Stimulated activated CD8-positive, alpha-beta memory T cell treated with anti-CD3 and anti-CD28 coated beads, Interleukin-15, amount 100 ng/mL, for 24 hours (primary cell): ENCODE measurements around the gene ADORA1.

Source experiments
- DNase-seq: peaks from one replicate; pipeline ENCODE4 v3.0.0-alpha.2; 2020; ENCODE audit warnings: low read depth

The ADORA1 gene

DNA sequence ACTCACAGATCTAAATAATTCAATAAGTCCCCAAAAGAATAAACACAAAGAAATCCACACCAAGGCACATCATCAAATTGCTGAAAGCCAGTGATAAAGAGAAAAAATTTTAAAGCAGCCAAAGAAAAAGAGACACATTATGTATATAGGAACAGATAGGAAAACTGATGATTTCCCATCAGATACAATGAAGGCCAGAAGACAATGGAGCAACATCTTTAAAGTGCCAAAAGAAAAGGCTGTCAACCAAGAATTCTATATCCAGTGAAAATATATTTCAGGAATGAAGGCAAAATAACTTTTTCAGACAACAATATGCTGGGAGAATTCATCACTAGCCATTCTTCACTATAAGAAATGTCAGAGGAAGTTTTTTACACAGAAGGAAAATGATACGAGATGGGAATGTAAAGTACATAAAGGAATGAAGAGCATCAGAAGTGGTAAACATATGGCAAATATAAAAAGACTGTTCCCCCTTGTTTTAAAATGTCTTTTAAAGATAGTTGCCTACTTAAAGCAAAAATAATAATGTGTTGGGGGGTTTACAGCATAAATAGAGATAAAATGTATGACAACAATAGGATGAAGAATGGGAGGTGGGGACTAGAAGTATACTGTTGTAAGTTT, 32.4 kb upstream of the ADORA1 start:
- DNase-seq = no peak

DNA sequence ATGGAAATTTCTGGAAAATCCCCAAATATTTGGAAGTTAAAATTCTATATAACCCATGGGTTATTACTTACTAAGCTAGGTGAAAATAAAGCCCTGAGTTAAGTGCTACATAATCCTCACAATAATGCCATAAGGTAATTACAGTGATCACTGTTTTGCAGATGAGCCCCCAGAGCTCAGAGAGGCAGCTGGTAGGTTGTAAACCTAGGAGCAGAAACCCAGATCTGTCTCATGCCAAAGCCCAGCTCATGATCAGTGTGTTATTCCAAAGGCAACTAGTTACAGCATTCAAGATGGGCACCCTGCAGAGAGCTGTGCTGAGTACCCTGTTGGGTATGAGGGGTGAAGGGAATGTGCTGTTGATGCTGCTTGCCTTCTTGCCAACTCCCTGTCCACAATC, 31.0 kb upstream of the ADORA1 start:
- DNase-seq = no peak

DNA sequence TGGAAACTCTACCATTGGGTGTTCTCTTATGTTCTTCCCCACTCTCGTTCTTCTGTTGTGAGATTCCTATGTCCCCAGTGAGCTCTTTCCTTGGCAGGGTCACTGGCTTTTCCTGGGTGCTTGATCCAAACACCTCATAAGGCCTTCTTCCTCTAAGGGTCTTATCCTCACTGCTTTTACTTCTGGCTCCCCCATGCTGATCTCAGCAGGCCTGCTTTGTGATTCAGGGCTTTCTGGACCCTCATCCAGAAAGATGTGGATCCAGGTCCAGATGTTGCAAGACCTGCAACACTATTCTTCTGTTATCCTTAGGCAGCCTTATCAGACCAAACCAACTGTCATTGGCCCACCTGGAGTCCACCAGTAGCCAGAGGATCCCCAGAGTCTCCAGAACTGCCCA, 30.5 kb upstream of the ADORA1 start:
- DNase-seq = no peak

DNA sequence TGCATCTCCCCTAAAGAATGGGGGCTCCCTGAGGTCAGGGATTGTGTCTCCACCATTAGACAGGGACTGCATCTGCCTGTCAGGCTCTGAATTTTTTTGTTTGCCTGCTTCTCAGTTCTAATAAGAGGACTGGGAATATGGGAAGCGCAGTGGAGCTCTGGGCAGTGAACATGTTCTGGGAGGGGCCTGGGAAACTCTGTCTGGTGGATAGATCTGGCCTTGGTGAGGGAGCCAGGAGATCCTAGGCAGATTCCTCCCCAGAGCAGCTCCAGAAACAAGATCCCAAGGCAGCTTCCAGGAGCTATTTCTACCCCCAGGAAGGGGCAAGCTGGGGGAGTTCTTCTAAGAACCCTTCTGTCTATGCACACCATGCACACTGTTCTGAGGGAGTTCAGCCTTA, 29.1 kb upstream of the ADORA1 start:
- no peak for DNase-seq

DNA sequence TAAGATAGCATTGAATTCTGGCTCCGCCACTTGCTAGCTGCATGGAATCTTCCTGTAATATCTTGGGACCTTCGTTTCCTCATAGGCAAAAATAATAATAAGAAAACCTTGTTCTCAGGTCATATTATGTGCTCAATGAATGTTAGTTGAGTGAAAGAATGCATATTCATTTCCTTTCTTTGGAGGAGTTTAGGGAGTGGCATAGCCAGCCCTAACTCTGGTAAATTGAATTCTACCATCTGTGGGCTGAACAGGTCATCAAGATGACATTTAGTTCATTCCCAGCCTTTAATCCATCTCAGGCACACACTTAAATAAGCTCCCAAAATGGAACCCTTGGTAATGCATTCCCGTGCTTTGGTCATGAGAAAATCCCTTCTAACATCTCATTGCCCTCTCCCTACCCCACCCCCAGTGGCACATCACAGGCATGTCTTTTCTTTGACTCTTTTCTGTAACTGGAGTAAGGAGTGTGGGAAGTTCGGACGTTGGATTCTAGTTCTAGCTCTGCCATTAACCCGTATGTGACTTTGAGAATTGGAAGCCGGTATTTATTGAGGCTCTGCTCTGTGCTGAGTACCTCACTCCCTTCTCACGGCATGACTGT, 28.5 kb upstream of the ADORA1 start:
- DNase-seq = no peak

DNA sequence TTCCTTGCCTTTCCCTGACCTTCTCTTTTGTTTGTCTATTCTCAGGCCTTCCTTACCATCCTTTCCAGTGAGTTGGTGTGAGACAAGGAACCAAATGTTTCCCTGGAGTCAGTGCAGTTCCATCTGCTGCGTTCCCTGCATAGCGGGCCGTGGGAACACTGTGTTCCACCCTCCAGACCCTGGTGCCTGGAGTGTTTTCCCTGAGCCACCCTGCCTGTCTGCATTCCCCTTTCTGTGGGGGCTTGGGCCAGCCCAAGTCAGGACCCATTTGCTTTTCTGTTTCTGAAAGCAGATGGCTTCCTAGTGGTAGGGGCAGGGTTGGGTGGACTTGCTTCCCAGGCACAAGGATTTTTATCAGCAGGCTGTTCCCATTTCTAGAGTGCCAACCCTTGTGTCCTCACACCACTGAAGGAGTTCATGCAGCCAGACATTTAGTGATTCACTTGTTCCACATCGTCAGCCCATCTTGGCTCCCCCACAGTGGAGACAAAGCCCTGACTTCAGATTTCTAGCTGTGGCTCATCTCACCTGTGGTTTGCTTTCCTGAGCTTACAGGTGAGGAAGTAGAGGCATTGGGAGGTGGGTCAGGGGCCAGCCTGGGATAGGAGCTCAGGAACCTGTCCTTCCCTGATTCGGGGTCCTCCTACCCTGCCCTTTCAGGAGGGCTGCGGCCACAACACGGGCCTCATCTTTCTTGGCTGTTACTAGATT, 27.6 kb upstream of the ADORA1 start:
- no peak for DNase-seq

DNA sequence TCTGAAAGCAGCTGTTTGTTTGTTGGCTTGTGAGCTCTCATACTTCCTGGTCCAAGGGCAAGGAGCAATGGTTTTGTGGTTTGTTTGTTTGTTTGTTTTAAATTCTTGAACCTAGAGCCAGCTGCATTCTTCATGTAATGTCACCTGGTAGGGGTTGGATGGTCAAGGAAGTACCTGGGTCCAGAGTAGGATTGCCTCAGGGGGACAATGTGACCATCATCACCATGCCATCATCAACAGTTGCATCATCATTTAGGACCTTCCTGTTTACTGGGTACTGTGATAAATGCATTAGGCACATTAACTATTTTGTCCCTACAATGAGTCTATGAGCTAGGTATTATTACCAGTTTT, 27.0 kb upstream of the ADORA1 start:
- DNase-seq = no peak

DNA sequence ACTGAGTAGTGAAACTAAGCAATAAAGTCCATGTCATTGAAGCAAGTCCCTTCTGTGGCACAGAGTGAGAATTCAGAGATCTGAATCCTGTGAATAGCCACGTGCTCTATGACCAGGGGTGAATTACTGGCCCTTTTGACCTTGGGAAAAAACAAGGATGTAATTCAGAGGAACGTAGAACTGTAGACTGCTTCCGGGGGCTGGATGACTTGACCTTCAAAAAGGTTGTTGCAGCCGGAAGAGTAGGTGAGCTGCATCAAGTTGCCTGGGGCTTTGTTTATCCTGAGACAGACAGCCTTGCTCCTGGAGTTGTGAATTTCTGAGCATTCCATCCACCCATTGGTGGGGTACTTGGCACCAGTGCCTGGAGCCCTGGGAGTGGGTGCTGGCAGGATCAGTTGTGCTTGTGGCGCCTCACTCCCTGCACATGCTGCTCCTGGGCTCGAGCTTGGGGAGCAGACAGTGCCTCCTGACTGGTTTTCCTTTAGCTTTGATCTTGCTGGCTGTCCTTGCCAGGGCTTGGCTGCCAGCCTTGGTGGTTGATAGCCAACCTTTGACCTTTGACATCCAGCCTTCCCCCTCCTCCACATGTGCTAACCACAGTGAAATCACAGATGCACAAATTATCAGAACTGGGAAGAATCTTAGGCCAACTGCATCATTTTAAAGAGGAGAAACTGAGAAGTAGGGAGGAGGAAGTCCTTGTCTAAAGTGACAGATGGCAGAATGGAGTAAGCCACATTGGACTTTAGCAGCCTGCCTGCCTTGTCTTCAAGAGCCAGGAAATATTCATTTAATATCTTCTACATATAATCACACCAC, 25.5 kb upstream of the ADORA1 start:
- DNase-seq = no peak

DNA sequence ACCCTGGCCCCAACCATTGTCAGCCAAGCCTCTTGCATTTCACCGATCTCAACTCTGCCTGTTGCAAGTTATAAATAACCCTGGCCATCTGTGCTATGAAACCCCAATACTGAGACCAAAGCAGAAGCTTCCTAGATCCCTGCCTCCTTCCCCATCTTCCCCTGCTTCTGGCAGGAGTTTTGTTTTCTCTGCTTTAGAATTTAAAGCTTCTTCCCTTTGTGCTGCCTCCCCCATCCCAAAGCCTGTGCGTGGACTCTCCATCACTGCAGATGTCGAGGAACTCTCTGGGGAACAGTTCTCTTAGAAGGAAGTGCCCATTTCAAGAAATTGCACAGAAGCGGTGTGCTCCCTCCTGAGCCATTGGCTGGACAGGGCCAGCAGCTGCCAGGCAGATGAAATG, 24.3 kb upstream of the ADORA1 start:
- no peak for DNase-seq

DNA sequence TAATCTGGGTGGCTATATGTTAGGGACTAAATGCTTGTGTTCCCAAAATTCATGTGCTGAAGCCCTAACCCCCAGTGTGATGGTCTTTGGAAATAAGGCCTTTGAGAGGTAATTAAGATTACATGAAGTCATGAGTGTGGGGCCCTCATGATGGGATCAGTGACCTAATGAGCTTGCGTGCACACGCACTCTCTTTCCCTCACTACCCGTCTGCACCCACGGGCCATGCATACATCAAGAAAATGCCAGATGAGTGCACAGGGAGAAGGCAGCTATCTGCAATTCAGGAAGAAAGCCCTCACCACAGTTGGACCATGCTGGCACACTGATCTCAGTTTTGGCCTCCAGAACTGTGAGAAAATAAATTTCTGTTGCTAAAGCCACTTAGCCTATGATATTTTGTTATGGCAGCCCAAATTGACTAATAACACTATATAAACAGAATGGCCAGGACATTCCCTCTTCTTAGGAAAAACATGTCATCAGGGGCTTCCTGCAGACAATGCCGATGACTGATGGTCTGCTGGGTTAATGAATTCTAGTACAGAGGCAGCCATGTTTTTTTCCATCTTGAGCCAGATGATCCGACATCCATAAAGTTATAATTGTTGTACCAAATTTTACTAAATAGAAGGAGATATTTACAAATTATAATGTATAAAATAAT, 23.6 kb upstream of the ADORA1 start:
- no peak for DNase-seq

DNA sequence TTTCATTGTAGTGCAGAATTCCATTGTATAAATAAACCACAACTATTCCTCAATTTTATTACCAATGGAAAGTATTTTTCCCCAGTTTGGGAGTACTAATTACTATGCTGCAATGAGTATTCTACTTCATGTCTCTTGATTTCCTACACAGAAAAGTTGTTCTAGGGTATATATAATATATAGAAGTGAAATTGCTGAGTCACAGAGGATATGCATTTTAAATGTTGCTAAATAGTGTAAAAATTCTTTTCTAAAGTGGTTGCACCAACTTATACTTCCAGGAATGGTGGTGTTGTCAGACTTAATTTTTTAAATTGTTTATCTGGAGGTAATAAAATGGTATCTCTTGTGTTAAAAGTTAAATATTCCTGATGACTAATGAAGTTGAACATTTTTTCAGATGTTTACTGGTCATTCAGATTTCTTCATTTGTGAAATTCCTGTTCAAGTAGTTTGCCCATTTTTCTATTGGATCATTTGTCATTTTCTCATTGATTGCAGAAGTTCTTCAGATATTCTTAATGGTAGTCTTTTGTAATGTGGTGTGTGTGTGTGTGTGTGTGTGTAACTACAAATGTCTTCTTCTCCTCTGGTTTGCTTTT, 22.6 kb upstream of the ADORA1 start:
- DNase-seq = no peak

DNA sequence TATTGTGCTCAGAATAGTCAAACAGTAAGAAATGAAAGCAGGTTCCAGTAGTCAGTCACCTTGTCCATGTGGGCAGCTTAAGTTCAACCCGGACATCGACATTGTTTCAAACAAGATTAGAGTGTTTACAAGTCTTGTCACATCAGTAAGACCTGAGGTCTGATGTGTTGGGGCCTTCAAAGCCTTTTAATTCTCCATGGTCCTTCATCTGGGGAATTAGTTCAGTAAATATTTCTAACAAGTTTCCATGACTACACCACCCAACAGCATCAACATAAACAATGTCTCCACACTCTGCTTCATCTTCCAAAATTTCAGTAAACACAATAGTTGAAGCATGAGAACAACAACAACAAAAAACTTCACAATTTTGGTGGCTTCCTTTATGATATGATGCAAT, 15.1 kb upstream of the ADORA1 start:
- DNase-seq = no peak

DNA sequence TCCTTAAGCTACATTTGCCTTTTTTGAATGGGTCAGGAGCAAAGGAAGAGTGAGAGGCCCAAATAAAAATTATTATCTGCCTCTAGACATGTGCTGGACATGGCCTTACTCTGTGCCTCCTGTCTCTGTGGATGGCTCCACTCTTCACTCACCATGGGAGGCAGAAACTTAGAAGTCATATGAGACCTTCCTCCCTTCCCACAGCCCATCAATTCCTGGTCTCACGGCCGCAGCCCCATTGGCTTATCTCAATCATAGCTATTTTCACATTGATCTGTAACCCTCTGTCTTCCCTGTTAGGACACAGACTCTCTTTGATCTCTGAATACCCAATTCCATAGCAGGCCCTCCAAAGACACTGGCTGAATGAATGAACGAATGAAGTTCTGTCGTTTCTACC, 14.2 kb upstream of the ADORA1 start:
- no peak for DNase-seq

DNA sequence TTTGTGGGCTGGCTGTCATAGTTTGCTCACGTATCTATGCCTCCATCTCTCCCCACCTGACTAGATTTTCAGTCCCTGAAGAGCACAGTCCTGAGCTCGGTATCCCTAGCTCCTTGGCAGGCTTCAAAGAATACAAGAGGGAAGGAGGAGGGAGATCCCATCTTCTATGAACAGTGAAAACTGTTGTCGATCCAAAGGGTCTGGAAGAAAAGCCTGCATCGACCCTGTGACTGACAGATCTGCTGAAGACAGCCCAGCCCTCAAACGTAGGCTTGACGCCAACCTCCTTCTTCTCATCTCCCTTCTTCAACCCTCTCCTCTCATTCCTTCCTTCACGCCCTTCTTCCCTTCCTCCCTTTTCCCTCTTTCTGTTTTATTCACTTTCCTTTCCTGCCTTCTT, 13.3 kb upstream of the ADORA1 start:
- no peak for DNase-seq

DNA sequence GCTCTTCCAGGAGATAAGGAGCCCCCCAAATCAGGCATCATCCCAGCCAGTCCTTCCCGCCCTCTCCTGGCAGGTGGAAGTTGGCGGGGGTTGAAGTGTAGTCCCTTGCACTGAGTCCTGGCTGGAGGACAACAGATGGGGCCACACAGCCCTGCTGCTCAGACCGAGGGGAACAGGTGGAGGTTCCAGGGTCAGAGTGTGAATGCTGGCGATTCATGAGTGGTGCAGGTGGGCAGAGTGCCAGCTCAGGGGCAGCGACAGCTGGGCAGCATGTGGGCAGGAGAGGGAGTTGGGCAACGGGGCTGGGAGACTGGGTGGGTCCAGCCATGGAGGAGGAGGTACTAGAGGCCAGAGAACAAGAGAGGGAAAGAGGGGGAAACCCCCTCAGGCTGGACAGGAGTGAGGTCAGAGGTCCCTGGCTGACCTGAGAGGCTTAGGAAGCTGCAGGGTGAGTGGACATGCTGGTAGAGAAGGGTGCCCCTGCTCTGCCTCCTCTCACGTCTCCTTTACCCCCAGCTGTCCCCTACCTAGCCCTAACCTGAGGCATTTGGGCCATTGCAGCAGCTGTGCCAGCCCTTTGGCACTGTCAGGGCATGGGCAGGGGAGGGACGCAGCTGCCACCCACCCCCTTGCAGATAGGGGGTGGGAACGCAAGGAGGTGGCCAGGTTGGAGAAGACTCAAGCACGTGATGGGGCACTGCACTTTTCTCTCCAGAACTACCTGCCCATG, 11.3 kb upstream of the ADORA1 start:
- DNase-seq = no peak

DNA sequence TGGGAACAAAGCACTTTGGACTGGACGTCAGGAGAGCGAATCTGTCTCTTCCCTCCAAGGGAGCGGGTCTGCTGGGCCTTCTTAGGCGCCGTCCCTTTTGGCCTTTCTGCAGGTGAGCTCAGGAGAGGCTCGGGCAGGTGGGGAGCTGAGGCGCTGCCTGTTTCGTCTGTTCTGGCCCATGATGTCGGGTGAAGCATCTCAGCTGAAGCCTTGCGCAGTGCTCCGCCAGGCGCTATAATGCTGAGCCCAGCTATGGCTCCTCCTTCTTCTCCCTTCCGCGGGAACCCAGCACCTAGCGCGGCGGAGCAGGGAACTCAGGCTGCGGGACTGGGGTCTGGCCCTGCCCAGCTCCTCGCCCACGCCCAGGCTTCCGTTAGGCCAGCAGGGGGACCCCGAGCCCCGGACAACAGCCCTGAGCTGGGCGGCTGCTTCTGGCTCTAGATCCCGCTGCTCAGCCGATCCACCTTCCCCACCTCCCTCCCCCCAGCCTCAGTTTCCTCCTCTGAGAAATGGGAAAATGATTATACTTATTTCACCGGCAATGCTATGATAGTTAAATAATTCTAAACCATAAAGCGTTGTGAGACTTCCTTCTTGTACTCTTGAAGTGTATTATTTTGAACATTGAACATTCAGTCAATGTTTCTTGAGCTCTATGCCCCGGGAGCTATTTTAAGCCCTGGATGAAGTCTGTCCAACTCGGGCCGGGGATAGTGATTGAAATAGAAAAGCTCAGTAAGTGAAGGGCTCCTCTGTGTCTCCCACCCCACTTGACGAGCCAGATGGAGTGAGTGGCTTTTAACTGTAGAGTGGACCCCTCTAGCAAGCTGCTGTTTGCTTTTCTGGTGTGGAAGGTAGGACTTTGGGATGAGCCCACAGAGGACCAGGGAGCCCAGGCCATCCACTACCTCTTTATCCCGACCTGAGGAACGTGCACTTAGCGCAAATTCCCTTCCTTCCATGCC, 9.6 kb upstream of the ADORA1 start:
- DNase-seq = no peak

DNA sequence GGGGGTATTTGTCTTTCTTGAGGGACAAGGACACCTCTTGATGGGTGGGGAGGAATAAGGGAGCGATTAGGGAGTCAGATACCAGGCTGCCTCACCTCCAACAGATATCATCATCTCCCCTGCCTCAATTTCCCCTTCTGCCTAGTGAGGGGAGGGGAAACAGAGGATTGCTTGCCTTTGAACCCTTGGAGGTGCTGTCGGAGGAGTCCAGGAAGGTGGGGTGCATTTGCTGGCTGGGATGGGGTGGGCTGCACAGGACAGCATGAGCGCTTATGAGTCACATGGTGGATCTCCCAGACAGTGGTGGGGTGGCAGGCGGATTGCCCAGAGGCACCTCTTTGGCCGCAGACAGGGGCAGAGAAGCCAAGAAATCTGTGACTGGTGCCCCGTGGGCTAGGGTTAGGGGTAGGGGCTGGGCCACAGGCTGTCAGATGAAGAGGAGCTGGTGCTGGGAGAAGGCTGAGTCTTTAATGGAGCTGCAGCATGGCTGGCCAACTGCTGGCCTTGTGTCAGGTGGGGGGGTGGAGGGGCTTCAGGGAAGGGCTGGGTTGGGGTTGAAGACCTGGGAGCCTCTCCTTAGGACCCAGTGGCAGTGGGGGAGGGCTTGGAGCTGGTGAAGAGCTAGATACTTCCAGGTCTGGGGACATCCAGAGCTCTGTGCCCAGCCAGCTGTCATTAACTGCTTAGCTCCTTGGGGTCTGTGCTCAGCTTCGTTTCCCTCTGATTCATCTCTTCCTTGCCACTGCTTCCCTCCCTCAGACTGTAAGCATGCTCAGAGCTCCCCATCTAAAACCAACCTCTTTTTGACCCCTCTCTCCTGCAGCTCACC, 7.0 kb upstream of the ADORA1 start:
- DNase-seq = no peak

DNA sequence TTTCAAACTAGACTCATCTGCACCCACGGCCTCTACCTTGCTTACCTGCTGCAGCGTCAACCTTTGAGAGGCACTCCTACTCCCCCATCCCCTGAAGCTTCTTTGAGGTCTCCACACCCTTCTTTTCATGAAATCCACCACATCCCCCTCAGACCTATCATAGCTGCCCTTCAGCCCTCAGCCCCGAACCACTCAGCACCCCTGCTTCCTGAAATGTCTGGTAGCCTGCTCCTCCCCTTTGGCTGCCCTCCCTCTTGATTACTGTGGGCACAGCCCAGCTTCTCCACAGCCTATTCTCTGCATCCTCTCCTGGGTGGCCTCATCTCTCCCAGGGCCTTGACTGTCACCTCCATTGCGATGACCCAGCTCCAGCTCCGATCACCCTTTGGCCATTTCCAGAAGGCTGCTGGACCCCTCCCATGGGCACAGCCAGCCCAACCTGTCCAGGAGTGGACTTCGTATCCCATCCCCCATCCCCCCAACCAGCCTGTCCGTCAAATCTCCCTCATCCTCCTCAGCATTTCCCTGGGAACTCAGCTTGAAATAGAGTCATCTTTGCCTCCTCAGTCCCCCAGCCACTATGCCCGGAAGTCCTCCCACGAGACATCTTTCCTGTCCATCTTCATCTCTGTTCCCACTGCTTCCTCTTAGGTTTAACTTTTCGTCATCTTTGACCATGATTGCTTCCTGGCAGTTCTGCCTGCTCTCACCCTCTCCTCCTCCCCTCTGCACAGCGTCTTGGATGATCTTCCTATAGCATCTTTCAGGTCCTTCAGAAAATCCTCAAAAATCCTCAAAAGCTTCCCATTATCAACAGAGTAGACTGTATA, 6.1 kb upstream of the ADORA1 start:
- no peak for DNase-seq
